Activated CD4-positive, alpha-beta T cell treated with anti-CD3 and anti-CD28 coated beads, Interleukin-2, amount 50 U/mL, for 1 hour (primary cell): ENCODE results near the gene NIBAN1.
"Not testable (repeated sequence)": the region's sequence is repeated elsewhere in the genome, so short reads cannot be mapped to it uniquely, and the experiment has no call there.

Experiments used
- DNase-seq: peaks from one replicate; pipeline ENCODE4 v3.0.0-alpha.2; 2020

The NIBAN1 gene

DNA sequence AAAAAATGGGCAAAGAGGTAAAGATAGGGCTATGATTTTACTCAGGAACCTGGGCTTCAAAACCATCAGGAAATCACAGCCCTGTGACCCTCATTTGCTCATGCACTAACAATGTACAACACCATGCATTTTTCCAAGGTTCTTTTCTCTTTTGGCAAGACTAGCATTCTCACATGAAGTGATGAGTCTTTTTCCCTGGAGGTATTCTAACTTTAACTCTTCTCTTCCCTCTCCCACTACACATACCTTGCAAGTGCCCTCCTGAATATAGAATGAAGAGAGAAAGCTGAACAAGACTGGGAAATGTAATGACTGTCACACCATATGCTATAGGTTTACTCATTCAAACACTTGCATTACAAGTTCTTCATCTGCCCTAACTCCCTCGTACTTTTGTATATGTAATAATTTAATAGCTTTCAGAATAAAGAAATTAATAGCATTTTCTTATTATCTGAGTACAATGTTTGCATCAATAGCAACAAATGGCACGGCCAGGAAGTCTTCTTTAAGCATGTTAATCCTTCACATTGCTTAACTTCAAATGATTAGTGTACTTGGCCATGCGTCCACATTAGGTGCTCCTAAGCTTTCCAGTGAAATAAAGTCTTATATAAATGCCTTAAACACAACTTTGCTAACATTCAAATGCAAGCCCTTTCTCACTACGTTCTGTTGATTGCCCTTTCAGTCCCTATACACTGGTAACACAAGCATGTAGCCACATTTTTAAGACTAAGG, 1.8 kb downstream of the NIBAN1 start:
- DNase-seq = no peak

DNA sequence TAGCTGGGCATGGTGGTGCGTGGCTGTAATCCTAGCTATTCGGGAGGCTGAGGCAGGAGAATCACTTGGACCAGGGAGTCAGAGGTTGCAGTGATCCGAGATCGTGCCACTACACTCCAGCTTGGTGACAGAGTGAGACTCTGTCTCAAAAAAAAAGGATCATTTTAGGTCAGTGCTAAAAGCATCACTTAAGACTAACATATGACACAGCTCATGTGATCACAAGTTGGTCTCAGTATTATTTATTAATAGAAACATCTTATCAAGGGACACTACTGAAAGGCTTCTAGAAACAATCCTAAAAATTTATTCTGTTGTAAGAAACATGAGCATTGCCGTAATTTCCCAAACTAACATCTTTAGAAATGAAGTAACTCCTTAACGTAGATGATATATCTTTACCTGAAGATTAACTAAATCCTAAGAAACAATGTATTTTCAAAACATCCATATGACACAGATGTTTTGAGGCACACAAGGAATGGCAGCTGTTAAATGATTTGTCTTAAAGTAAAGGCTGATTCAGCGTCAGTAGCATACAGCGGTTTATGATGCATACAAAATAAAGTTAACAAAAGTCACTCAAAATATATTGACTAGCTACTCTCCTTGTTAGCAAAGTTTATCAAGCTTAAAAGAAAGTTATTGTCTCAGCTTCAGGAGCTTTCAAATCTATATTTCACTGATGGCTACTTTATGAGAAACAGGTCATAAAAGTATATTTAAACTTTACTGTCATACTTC, 2.6 kb downstream of the NIBAN1 start:
- no peak for DNase-seq

DNA sequence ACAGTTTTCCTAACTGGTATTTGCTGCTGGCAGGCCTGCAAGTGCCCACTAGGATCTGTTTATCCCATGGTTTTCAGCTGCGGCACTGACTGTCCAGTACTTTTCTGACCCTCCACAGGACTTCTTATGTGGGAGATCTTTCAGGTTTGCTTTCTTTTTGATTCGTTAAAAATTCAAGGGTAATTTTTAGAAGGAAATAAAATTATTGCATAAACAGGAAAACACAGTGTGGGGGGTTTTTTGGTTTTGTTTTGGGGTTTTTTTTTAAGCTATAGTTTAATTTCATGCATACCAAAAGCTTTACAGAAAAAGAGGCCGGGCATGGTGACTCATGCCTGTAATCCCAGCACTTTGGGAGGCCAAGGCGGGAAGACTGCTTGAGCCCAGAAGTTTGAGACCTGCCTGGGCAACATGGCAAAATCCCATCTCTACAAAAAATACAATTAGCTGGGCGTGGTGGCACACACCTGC, 3.6 kb downstream of the NIBAN1 start:
- no peak for DNase-seq

DNA sequence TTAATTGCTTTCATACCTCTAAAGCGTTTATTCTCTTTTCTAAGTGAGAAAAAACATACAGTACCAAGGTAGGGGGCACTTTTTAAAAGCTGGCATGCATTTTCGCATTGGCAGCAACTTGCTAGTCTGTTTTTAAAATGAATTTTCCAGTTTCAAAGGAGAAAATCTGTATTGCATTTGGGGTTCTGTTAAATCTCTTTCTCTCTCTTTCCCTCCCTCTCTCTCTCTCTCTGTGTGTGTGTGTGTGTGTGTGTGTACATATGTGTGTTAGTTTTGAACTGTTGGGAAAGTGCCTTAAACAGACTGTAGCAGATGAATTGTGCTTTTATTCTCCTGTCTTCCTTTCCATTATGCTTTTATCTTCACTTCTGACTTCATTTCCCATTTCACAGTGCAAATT, 7.3 kb downstream of the NIBAN1 start:
- no peak for DNase-seq

DNA sequence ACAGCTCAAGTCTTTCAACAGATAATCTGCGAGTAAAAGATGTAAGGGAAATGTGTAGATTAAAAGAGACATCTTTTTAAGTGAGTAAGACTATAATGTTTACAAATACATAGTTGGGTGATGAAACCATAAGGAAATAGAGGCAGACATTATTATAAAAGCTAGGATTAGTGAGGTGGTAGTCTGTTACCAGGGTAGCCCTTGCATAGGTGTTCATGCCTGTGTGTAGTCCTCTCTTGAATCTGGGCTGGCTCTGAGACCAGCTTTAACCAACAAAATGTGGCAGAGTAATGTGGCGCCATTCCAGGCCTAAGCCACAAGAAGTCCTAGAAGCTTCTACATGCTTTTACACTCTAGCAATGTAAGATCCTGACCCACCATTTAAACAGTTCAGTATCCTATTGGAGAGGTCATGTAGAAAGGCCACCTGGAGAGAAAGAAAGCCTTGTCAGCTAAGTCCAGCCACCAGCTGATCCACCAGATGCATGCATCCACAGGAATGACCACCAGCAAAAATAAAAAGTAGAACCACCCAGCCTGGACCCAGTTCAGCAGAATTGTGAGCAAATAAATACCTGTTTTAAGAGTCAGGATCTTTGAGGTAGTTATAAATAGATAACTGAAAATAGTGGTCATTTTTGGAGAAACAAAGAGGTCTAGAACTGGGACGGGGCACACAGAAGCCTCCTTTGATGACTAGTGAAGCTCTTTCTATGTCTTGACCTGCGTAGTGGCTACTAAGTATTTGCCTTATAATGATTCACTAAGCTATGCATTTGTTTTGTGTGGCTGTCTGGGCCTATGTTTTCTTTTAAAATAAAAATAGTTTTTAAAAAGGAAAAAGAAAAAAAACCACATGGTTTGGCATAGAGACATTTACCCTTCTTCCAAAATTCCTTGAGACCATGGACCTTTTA, 8.1 kb downstream of the NIBAN1 start:
- no peak for DNase-seq

DNA sequence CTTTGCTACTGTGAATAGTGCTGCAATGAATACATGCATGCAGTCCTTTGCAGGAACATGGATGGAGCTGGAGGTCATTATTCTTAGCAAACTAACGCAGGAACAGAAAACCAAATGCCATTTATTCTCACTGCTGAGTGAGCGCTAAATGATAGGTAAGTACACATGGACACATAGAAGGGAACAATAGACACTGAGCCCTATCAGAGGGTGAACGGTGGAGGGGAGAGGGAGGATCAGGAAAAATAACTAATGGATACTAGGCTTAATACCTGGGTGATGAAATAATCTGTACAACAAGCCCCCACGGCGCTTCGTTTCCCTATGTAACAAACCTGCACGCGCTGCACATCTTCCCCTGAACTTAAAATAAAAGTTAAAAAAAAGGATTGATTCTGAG, 8.9 kb downstream of the NIBAN1 start:
- no peak for DNase-seq

DNA sequence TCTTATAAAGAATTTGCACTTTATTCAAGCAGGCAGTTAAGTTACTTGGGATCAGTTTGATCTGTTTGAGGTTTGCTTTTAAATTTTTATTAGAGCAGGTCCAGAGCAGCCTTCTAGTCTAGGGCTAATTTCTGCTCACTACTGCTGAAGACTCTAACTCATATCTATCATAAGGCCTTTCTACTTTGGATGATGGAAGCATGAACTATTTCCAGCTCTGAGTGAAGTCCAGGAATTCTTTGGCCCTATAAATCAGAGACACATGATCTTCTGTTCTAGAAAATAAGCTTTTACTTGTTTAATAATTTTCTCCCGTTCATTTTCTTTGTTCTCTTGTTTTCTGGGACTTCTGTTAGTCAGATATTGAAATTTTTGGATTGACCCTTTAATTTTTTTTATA, 14.7 kb downstream of the NIBAN1 start:
- no peak for DNase-seq

DNA sequence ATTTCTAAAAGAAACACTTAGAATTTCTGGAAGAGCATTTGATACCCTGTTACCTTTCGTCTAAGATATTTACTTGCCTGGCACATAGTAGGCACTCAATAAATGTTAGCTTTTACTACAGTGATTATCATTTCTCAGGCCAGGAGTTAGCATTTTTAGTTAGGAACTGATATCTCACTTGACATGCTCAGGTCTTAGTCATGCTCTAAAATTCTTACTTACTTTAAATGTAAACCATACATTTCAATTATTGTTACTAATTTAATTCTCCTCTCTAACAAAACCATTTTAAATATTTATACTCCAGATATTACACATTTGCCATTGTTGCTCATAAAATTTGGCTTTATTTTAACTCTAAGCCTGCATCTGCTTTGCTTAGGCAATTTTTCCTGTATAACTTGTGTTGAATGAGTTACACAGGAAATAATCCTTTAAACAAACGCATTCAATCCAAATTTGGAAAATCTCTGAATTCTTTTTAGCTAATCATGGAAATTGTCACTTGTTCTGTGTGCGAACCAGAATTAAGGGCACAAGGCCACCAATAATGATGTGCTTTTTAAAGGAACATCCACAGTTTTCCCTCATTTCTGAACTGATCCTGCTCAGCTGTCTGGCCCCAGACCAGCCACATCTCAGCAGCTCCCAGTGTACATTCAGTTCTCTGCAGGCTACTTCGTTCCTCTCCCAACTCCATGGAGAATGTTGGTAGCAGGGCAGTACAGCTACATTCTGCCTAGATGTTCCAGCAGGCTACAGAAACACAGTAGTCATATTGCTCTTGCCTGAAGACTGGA, 15.6 kb downstream of the NIBAN1 start:
- DNase-seq = no peak

DNA sequence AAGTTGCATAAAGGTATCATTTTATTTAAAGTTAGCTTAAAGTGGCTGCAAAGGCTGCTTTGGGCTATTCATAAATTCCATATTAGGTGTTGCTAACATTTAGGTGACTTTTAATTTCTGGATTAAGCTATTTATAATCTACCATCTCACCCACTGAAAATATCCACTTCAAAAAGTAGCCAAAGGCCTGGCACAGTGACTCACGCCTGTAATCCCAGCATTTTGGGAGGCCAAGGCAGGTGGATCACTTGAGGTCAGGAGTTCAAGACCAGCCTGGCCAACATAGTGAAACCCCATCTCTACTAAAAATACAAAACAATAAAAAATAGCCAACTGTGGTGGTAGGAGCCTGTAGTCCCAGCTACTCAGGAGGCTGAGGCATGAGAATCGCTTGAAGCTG, 16.4 kb downstream of the NIBAN1 start:
- not testable (repeated sequence) for DNase-seq

DNA sequence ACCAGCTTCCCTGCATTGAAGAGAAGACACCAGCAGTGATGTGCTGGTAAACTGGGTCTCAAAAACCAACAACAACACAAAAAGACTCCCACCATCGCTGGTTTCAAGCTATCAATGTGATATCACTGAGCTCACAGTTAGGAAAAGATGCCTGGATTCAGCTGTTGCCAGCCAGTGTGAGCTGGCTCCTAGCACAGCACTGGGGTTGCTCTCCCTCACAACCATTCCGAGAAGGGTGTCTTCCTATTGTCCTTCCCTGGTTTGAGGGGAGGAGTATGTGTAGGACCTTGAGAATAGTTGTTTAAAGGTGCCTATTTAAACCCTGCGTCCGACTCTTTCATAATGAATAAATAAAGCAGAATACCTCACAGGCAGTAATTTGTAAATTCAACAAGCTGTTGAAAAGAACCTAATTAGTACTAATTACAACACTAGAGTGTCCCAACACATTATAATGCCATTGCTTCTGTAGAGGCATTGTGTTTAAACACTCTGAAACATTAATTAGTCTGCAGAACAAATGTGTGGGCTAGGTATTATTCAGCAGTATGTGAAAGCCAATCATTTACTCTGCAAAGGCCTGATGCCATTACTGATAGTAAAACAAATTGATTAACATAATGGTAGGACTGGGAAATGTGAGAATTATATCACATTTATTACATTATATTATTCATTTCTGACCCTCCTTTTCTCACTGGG, 17.2 kb downstream of the NIBAN1 start:
- DNase-seq = no peak

DNA sequence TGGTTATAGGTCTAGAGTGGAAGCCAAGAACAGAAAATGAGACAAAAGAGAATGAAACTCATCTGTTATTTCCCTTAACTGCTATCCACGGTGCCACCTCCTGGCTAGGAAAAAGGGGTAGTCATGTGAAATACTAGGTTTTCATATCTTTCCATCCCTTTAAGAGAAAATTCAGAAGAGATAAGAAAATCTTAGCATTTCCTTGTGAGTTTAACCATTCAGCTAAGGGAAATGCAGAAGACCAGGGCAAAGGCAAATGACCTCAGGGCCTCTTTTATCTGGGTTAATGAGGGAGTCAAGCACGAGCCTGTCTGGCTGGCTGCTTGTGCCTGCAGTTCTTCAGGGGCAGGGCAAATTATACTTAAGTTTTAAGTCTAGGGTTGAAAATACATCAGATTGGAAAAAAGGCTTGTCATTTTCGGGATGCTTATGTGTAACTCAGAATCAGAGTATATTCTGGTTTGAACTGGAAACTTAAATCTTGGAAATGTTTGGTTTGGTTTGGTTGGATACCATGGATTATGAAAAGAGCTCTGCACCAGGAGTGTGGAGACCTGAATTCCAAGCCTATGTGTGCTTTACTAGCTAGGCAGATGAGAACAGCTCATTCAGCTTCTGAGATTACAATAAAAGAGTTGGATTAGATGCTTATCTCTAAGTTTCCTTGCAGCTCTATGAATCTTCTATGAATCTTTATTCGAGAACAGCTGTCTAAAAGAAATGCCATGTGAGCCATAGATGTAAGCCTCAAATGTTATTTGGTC, 19.9 kb downstream of the NIBAN1 start:
- DNase-seq = no peak

DNA sequence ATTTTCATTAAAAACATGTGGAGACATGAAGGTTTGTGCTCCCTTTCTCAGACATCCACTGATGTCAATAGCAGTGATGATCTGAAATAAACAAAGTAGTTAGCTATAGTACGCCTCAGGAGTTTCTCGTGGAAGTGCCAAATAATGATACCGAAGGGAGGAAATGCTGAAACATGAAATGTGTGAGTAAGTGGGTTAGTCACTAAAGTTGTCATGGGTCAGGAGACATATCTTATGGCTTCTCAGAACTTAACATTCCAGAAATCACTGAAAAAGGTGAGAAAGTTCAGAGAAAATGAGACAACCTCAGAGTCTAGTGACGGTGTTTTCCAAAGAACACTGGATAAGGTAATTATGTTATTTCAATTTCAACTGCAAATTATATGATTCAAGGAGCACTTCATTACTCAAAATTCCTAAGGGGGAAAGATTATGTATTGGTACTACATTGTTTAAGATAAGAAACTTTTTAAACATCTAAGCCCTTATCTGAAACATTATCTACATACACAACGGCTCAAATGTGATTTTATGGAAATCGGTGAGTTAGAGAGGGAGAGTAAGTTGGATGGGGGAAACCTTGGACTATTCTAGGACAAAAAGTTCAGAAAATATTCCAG, 20.6 kb downstream of the NIBAN1 start:
- no peak for DNase-seq

DNA sequence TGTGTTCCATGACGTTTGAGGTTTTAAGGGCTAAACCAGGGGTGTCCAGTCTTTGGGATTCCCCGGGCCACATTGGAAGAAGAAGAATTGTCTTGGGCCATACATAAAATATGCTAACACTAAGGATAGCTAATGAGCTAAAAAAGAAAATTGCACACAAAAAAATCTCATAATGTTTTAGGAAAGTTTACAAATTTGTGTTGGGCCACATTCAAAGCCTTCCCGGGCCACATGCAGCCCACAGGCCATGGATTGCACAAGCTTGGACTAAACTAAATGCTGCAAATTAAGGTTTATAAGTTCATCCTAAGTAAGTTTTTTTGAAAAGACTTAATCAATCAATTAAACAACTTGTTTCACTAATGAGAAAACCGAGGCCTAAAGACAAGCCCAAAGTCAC, 21.9 kb downstream of the NIBAN1 start:
- DNase-seq = no peak

DNA sequence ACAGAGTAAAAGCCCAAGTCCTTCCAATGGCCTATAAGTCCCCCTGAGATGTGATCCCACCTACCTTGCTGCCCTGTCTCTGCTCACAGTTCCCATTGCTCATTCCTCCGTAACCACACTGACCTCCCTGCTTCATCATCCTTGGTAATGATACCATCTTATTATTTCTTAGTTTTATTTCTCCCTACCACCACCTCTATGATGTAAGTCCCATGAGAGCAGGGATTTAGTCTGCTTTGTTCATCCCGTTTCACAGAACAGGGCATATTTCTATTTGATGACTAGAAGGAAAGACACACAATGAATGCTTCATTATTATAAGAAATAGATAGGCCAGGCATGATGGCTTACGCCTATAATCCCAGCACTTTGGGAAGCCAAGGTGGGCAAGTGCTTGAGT, 22.5 kb downstream of the NIBAN1 start:
- no peak for DNase-seq

DNA sequence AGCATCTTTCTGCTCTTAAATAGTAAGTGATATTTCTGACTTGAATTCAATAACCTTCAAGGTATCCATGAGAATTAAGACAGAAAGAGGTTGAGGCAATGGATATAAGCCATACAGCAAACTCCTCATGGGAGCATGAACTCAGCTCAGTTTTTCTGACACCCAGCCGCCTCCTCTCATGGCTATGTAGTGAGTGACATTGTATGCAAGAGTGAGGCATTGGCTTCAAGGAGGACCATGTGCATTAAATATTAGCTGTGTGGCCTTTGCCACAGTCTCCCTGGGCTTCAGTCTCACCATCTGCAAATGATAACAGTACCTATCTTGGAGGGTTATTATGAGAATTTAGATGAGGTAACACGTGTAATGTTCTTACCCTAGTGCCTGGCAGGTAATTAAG, 23.4 kb downstream of the NIBAN1 start:
- DNase-seq = no peak

DNA sequence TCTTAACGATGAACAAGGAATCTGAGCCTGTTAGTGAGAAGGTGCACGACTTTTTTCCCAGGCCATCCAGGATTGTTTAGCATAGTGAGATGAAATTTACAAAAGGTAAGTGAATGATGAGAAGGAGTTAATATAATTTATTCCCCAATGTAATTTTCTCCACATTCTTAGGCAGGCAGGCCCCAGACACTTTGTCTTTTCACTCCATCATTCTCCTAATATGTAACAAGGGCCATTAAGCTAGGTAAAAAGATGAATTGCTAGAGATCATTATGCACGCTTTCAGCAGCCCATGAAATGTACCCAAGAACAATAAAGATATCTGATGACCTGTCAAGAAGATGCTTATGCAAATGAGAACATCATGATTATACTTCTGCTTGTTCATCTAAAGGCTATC, 24.1 kb downstream of the NIBAN1 start:
- no peak for DNase-seq

DNA sequence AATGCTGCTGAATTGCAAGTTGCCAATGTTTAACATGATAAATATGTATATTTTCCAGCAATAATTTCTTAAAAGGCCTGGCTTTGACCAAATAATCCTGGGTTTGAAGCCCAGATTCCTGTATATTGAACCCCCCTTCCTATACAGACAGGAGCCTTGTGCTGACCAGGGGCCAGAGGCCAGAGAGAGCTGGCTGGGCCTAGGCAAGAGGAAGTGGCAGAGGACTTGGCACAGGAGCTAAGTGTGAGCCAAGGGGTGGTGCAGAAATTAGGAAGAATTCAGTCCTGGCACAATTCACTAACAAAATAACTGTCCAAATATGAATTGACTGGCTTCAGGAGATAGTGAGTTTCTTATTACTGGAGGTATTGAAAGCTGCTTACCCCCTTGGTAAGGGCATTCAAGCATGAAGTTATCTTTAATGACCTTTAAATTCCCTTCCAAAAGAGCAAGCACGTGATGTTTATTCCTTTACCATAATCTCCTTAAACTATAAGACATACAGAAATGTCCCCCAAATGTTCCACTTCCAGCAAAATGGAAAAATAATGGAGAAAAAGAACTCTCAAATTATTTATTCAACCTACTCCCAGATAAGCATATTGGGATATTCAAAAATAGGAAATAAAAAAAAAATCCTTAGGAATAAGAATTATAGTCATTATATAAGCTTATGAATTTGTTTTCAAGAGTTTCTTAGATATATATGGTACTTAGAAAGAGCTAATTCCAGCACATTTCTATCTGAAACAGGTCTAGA, 26.6 kb downstream of the NIBAN1 start:
- DNase-seq = no peak

DNA sequence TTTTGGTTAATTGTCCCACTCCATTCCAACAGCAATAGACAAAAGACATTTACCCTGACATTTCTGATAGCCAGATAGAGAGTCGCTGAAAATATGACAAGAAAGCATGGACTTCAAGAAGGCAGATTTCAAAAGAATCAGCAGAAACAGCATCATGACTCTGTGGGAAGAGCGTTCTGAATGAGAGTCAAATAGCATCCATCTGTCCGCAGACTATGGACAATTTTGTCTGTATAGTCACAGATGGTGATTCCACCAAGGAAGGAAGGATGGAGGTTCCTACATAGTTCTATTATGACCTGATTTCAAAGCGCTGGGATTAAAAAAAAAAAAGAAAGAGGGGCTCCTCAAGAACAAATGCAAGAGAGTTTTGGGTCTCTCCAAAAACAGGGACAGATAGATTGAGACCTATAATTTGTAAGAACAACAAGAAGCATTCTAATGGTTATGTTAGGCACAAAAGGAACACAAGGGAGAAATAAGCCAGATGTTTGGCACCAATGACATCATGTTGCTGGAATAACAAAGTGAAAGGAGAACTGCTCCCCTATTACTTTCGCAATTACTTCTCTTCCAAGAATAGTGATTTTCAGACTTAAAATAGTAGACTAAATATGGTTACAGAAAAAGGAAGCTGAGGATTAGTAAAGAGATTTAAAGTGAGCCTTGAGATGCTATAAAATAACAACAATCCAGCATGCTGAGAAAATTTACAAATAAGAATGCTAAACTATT, 28.5 kb downstream of the NIBAN1 start:
- no peak for DNase-seq

DNA sequence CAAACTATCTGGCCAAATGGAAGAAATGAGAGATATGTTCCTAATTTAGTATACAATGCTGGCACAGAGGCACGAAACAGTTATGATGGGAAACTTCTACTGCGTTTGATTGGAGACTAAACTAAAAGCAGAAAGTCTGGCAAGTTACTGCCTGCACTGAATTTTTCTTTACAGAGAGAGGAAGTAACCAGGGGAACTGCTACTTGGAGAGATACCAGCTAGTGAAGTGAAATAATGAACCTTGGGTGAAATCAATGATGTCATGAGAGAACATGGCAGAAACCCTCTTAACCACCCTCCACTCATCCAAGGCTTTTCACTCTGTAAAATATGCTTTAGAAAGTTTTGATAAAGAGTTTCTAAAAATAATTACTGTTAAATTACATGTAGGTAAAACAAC, 29.3 kb downstream of the NIBAN1 start:
- no peak for DNase-seq
